Liver (tissue), 3 donors: ENCODE measurements around the gene BID.

ENCODE experiments used
- EGR1 ChIP-seq, 2 donors: IDR thresholded peaks; 2 replicates each; pipeline ENCODE4 v1.6.1; 2016 to 2018; ENCODE audit warnings: antibody characterized with exemption in 2 of 2, low read depth in 2 of 2
- NR2F2 ChIP-seq: IDR thresholded peaks from 2 replicates; pipeline ENCODE4 v1.6.1; 2016; ENCODE audit warnings: antibody characterized with exemption
- SP1 ChIP-seq: IDR thresholded peaks from 2 replicates; pipeline ENCODE4 v1.6.1; 2018; ENCODE audit warnings: antibody characterized with exemption, mild to moderate bottlenecking
- TAF1 ChIP-seq: conservative IDR thresholded peaks from 2 replicates; pipeline ENCODE4 v1.6.1; 2016; ENCODE audit warnings: antibody characterized with exemption, mild to moderate bottlenecking
- TF ChIP-seq, protein P1 (sequence below): fragments of 150-350 bp; IDR thresholded peaks from 2 replicates; pipeline ENCODE4 v1.5.1; 2017; ENCODE audit warnings: improper control_type of control experiment, low read depth, low read length; ENCODE audit not compliant: missing input control
- TF ChIP-seq, protein P2 (sequence below): IDR thresholded peaks from 2 replicates; pipeline ENCODE4 v1.6.1; 2016; ENCODE audit warnings: antibody characterized with exemption, mild to moderate bottlenecking
- donor health status: healthy.
- donor health status: healthy.

DNA sequence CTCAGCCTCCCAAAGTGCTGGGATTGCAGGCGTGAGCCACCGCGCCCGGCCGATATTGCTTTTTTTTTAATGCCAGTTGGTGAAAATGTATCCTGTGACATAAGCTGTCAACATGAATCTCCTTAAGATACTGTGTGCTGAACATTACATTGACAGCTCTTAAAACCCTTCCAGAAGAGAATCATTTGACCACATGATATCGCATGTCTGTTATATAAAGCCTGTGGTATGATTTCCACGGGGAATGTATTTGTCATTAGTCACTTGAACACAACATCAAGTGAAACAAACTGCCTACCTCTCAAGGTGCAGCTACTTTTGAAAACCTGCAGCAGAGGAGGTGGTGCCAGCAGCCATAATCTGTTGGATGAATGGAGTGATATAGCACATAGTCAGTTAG, 68.7 kb downstream of the BID start:
- TF ChIP-seq EGR1 (IDR thresholded peaks at IDR 0.05; ENCODE audit: low read depth in 2 of 2) (no peak), NR2F2 (no peak), TAF1 (no peak), SP1 (no peak)
- TF ChIP-seq, protein P1, sequence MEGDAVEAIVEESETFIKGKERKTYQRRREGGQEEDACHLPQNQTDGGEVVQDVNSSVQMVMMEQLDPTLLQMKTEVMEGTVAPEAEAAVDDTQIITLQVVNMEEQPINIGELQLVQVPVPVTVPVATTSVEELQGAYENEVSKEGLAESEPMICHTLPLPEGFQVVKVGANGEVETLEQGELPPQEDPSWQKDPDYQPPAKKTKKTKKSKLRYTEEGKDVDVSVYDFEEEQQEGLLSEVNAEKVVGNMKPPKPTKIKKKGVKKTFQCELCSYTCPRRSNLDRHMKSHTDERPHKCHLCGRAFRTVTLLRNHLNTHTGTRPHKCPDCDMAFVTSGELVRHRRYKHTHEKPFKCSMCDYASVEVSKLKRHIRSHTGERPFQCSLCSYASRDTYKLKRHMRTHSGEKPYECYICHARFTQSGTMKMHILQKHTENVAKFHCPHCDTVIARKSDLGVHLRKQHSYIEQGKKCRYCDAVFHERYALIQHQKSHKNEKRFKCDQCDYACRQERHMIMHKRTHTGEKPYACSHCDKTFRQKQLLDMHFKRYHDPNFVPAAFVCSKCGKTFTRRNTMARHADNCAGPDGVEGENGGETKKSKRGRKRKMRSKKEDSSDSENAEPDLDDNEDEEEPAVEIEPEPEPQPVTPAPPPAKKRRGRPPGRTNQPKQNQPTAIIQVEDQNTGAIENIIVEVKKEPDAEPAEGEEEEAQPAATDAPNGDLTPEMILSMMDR = no peak
- TF ChIP-seq, protein P2, sequence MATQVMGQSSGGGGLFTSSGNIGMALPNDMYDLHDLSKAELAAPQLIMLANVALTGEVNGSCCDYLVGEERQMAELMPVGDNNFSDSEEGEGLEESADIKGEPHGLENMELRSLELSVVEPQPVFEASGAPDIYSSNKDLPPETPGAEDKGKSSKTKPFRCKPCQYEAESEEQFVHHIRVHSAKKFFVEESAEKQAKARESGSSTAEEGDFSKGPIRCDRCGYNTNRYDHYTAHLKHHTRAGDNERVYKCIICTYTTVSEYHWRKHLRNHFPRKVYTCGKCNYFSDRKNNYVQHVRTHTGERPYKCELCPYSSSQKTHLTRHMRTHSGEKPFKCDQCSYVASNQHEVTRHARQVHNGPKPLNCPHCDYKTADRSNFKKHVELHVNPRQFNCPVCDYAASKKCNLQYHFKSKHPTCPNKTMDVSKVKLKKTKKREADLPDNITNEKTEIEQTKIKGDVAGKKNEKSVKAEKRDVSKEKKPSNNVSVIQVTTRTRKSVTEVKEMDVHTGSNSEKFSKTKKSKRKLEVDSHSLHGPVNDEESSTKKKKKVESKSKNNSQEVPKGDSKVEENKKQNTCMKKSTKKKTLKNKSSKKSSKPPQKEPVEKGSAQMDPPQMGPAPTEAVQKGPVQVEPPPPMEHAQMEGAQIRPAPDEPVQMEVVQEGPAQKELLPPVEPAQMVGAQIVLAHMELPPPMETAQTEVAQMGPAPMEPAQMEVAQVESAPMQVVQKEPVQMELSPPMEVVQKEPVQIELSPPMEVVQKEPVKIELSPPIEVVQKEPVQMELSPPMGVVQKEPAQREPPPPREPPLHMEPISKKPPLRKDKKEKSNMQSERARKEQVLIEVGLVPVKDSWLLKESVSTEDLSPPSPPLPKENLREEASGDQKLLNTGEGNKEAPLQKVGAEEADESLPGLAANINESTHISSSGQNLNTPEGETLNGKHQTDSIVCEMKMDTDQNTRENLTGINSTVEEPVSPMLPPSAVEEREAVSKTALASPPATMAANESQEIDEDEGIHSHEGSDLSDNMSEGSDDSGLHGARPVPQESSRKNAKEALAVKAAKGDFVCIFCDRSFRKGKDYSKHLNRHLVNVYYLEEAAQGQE = no peak
